ENCODE results near the gene RAPGEF3.

The RAPGEF3 gene

GRCh38 chr12:47741340-47741703, 17.4 kb downstream of the RAPGEF3 start:
- no peak for DNase-seq

- DNase-seq, result no peak
Measured at GRCh38 chr12:47740606-47741339, 17.9 kb downstream of the RAPGEF3 start.

- DNase-seq, result no peak
Measured at GRCh38 chr12:47739979-47740378, 18.7 kb downstream of the RAPGEF3 start.

GRCh38 chr12:47739297-47739696, 19.4 kb downstream of the RAPGEF3 start:
- no peak for DNase-seq

GRCh38 chr12:47737936-47738594, 20.6 kb downstream of the RAPGEF3 start:
- no peak for DNase-seq

GRCh38 chr12:47736877-47737676, 21.6 kb downstream of the RAPGEF3 start:
- DNase-seq, result no peak

- DNase-seq, result no peak
Measured at GRCh38 chr12:47736216-47736615, 22.5 kb downstream of the RAPGEF3 start.

- DNase-seq, result no peak
Measured at GRCh38 chr12:47735649-47736048, 23.0 kb downstream of the RAPGEF3 start.

- DNase-seq, result no peak
Measured at GRCh38 chr12:47734725-47735480, 23.8 kb downstream of the RAPGEF3 start.

GRCh38 chr12:47733142-47733541, 25.5 kb downstream of the RAPGEF3 start:
- no peak for DNase-seq

GRCh38 chr12:47732504-47732903, 26.2 kb downstream of the RAPGEF3 start:
- no peak for DNase-seq

- DNase-seq, result no peak
Measured at GRCh38 chr12:47731723-47732122, 27.0 kb downstream of the RAPGEF3 start.

- DNase-seq, result no peak
Measured at GRCh38 chr12:47730341-47730744, 28.3 kb downstream of the RAPGEF3 start.

- no peak for DNase-seq
Measured at GRCh38 chr12:47729233-47729632, 29.4 kb downstream of the RAPGEF3 start.

GRCh38 chr12:47725893-47726292, 32.8 kb downstream of the RAPGEF3 start:
- no peak for DNase-seq

GRCh38 chr12:47725091-47725772, 33.4 kb downstream of the RAPGEF3 start, which contains the start of gene ENDOU:
ENDOU (minus strand) TSS chr12:47725490; CDS start chr12:47725413, 77 bp downstream.
- no peak for DNase-seq

GRCh38 chr12:47722941-47723631, 35.6 kb downstream of the RAPGEF3 start:
- DNase-seq, result no peak

- no peak for DNase-seq
Measured at GRCh38 chr12:47722136-47722834, 36.4 kb downstream of the RAPGEF3 start.

- no peak for DNase-seq
Measured at GRCh38 chr12:47721431-47721973, 37.2 kb downstream of the RAPGEF3 start.

GRCh38 chr12:47718531-47718930, 40.1 kb downstream of the RAPGEF3 start:
- DNase-seq, result no peak
